ENCODE data around the gene MSH3. TPM values are rescaled to one million over a fixed set of nuclear protein-coding genes. Genes with fewer than 3 reads are reported as not detected.
"Not testable (repeated sequence)": the region's sequence is repeated elsewhere in the genome, so short reads cannot be mapped to it uniquely, and the experiment has no call there.

MSH3 gene
- total RNA-seq, 2 experiments from 2014 or later = 21.7 to 22.4 TPM

DNA sequence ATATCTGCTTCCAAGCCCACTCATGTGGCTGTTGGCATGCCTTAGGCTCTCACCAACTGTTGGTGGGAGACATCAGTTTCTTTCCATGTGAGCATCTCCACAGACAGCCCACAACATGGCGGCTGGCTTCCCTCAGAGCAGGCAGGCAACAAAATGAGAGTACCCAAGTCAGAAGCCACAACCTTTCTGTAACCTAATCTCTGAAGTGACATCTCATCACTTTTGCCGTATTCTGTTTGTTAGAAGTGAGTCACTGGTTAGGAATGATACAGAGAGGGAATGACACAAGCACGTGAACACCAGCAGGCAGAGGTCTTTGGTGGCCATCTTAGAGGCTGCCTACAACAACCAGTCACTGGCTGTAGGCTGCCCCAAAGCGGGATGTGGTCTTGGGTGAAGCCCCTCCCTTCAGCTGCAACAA is 217.1 kb downstream of the MSH3 start:
- ChIA-PET CTCF (no interaction called here), POLR2A (no interaction called here)

DNA sequence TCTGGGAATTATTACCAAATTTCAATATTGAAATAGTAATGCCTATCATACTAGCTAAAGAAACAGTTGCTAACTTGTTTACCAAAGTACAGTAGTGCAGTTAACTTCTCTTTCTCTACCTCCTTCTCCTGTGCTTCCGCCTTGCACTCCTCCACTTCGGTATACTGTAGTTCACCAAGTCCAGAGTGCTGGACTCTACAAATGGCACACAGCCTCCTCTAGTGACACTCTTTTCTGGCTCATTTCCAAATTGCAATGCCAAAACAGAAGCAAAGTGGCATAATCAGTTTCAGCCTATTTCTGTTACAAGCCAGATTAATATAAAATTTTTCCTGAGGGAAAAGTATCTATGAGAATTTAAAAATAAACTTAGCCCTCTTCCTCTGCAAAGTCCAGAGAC is 219.7 kb downstream of the MSH3 start:
- POLR2A ChIA-PET = no interaction called here
- CTCF ChIA-PET = no interaction called here

DNA sequence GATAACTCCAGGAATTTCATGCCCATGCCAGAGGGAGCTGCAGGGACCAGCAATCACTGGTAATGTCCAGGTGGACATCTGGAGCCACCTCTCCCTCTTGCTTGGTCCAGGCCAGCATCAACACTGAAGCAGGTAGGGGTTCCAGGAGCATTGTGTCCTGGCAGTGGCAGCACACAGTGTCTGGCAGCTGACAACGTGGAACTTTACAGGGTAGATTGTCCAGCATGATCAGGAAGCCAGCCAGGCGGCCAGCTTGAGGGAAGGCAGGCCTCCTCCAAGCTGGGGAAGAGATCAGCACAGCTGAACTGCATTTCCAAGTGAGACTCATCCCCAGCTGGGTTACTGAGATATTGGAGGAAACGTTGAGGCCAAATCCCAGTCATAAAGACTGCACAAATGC is 223.1 kb downstream of the MSH3 start:
- ChIA-PET POLR2A (no interaction called here), CTCF (interaction anchor here (1.5 kb wide), 1 partner anchor 12 kb away, joined by 3 read pairs; no protein-coding TSS in a partner anchor)

DNA sequence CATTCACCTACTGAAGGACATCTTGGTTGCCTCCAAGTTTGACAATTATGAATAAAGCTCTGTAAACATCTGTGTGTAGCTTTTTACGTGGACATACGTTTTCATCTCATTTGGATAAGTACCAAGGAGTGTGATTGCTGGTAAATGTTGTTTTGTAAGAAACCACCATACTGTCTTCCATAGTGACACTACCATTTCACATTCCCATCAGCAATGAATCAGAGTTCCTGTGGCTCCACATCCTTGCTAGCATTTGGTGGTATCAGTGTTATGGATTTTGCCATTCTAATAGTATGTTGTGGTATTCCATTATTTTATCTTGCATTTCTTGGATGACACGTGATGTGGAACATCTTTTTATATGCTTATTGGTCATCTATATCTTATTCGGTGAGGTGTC is 227.3 kb downstream of the MSH3 start:
- ChIA-PET CTCF (no interaction called here), POLR2A (no interaction called here)

DNA sequence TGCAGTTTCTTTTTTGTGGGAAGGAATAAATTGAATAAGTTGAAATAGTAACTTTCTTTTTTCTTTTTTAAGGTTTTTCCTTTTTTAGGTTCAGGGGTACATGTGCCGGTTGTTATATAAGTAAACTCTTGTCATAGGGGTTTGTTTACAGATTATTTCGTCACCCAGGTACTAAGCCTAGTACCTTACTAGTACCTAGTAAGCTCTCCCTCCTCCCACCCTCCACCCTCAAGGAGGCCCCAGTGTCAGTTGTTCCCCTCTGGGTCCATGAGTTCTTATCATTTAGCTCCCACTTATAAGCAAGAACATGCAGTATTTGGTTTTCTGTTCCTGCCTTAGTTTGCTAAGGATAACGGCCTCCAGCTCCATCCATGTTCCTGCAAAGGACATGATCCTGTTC is 228.9 kb downstream of the MSH3 start:
- CTCF ChIA-PET = not testable (repeated sequence)
- POLR2A ChIA-PET = interaction anchor here (1.1 kb wide), 1 partner anchor 17 kb away, joined by 3 read pairs; no protein-coding TSS in a partner anchor

DNA sequence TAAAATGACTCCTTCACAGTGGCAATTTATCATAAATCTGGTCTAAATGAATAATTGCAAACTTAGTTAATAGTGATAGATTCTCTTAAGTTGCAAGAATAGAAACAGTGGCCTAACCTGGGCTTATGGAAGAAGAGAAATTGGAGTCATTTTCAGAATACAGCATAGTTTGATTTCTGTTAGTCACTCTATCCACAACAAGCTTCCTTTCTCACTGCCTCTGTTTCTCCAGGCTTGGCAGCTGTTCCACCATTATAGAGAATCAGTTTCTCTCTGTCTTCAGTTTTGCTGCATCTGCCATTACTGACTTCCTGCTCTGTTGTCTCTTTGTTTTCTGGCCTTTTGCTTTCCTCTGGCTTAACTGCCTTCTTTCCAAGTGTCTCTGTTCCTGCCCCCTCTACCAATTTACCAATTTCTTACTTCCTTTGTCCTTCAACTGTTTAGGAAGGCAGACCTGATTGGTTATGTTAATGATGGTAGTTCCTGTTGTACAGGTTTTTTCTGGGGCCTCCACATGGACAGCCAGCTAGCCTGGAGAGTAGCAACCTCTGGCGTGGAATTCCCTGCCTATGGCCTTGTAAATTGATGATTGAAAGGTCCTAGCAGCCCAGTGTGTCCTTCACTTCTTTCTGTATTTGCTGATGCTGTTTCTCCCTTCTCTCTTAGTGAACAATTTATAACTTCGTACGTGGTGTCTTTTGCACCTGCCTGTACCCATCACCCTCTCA is 229.8 kb downstream of the MSH3 start:
- ChIA-PET POLR2A (interaction anchor here (0.6 to 1.1 kb wide), 2 partner anchors 18 to 763 kb away, joined by 3 read pairs; no protein-coding TSS in a partner anchor), CTCF (no interaction called here)

DNA sequence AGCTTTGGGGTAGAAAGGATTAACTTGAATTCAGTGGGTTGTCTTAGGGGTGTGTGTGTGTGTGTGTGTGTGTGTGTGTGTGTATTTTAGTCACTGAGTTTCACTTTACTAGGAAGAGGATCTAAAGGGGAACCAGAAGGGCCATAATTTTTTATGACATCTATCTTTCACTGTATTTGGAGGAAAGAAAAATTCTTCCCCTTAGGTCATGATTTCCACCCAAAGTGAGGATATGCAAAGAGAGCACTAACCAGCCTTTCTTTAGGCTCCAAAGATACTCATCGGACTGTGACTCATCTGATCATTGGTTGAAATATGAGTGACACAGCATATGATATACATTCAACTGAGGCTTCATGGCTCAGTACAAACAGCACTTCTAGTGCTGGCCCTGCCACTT is 230.5 kb downstream of the MSH3 start:
- CTCF ChIA-PET = no interaction called here
- POLR2A ChIA-PET = no interaction called here

DNA sequence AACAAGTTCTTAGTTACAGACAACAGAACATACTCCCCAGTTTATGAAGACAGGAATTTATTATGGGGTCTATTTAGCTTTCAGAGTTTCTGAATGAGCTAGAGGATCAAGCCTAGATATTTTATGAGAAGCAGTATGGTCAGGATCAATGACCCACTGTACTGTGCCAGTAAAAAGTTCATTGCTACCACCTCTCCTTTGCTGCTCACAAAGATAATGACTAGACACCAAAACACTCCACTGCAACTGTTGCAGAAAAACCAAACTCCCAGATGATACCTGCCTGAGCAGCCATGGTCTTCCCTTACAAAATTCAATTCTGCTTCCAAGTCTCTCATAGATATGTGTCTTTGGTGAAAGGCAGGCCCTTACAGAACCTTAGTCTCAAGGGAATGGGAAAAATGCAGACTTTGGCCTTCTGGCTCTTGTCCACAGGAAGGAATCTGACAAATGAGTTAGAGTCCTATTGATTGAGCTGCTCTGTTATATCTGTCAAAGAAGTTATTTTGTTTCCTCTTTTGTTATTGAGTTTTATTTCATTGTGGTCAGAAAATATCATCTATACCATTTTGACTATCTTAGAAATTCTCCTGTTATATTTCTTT is 231.0 kb downstream of the MSH3 start:
- ChIA-PET CTCF (no interaction called here), POLR2A (no interaction called here)

DNA sequence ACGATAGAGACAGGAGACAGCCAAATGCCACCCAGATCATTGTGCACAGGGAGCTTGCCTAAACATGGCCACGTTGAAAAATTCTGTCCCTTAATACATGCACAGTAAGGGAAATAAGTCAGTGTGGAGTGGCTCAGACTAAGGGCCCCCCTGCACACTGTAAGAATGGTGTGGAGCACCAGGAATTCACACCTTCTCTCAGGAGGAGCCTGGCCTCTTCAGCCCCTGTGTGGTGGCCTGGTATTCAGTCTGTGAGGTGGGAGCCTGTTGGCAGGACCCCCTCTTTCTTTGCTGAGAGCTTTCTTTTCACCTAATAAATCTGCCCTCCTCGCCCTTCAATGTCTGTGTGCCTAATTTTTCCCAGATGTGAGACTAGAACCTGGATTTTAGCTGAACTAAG is 239.6 kb downstream of the MSH3 start:
- CTCF ChIA-PET = no interaction called here

DNA sequence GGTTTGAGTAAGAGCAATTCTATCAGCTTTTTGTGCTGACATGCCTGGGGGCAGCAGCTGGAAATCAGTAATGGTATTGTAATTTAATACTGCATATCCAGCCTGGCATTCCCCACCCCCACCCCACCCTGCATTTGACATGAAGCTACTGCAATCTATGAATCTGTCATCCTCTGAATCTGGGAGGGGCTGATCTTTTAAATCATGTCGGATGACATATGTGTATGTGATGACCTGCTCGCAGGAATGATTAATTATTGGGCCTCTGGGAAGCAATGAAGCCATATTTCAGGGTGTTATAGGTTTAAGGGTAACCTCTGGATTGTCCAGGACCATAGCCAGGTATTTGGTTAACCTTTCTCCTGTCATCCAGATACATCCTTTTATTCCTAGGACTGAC is 241.1 kb downstream of the MSH3 start:
- CTCF ChIA-PET = interaction anchor here (0.7 kb wide), 1 partner anchor 900 kb away, joined by 3 read pairs; no protein-coding TSS in a partner anchor
- POLR2A ChIA-PET = no interaction called here

More for the DNA sequence above, 239.6 kb downstream of the MSH3 start:
- POLR2A ChIA-PET = no interaction called here

DNA sequence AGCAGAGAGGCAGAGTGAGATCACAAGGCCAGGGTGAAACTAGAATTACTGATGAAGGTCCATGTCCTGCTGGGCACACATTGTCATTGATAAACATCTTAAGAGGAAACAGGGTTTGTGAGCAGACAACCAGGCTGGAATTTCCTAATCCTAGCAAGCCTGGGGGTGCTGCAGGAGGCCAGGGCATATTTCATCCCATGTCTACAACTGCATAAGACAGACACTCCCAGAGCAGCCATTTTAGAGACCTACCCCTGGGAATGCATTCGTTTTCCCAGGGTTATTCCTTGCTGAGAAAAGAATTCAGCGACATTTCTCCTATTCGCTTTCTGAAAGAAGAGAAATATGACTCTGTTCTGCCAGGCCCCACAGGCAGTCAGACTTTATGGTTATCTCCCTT is 248.2 kb downstream of the MSH3 start:
- POLR2A ChIA-PET = not testable (repeated sequence)

DNA sequence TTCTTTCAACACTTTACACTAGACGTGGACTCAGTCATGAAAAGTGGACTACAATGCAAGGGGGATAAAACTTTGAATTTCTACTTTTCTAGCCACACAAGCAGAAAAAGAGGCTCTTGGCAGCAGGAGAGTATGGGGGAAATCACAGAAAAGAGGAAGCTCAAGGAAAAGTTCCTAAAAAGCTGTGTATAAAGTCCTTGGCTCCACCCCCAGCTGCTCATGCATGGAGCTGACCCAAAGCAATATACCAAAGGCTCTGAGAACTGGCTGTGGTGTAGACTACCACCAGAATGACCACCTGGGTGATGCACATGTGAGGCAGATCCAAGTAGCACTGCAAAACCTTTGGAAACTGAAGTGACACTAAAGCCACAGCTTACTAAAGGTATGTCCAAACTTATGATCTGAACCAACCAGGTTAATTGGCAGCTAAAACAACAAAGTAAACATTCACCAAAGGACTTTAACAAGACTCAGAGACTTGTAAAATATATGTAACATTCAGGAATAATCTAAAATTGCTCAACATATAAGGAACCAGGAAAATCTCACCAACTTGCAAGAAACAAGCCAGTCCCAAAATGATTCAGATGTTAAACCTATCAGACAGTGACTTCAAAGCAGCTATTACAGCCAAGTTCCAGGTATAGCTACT is 250.2 kb downstream of the MSH3 start:
- ChIA-PET POLR2A (no interaction called here), CTCF (no interaction called here)

More for the DNA sequence above, 248.2 kb downstream of the MSH3 start:
- CTCF ChIA-PET = not testable (repeated sequence)

DNA sequence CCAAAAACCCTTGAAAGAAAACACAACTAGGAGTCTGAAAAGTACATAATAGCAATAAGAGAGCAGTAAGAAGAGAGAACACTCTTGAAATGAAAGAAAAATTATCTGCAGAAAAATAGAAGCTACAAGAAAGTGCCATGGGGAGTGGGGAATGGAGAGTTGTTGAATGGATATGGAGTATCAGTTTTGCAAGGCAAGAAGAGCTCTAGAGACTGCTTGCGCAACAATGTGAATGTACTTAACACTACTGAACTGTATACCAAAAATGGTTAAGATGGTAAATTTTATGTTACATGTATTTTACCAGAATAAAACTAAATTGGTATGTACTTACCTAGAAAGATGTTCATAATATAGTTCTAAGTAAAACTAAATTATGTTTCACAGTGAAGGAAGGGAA is 251.0 kb downstream of the MSH3 start:
- CTCF ChIA-PET = no interaction called here

DNA sequence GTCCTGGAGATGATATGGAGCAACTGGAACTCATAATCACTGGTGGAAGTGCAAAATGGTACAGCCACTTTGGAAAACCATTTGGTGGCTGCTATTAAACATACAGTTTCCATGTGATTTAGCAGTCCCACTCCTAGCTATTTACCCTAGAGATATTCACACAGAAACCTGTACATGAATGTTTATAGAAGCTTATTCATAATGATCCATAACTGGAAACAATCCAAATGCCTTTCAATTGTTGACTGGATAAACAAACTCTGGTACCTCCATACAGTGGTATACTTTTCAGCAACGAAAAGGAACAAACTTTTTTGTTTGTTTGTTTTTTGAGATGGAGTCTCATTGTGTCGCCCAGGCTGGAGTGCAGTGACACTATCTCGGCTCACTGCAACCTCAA is 258.0 kb downstream of the MSH3 start:
- POLR2A ChIA-PET = no interaction called here
- CTCF ChIA-PET = no interaction called here

More for the DNA sequence above, 251.0 kb downstream of the MSH3 start:
- POLR2A ChIA-PET = no interaction called here

DNA sequence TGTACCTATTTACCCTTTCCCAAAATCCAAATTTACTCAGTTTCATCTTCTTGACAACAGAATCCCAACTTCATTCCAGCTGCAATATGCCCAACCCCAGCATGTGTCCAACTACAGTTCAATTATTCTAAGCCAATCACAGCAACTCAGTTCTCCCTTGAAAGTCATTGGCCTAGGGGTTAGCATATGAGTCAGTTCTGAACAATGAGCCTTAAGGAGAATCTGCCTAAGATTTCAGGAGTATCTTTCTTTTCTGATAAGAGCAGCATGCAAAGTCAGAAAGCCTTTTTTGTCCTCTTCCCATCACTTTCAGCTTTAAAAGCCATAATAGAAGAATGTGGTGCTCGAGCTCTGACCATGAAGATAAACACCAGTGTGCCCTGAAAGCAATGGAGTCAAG is 261.3 kb downstream of the MSH3 start:
- ChIA-PET POLR2A (no interaction called here), CTCF (no interaction called here)

DNA sequence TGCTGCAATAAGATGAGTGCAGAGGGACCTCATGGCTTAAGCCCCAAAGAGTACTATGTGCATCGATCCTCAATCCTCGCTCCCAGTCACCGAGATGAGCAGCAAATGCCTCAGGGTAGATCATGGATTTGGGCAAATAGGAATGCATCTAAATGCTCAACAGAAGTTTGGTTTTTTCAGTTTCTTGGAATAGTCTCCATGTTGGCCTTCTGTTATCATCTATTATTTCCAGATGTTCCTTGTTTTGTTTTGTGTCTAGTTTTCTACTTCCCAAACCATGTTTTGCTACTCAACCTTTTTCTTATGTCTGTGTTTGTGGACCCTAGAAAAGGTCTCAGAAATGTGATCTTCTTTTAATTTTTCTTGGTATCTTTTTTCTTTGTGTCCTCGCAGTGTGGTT is 262.2 kb downstream of the MSH3 start:
- ChIA-PET CTCF (interaction anchor here (1.2 kb wide), 1 partner anchor 12 kb away, joined by 3 read pairs; no protein-coding TSS in a partner anchor), POLR2A (no interaction called here)

DNA sequence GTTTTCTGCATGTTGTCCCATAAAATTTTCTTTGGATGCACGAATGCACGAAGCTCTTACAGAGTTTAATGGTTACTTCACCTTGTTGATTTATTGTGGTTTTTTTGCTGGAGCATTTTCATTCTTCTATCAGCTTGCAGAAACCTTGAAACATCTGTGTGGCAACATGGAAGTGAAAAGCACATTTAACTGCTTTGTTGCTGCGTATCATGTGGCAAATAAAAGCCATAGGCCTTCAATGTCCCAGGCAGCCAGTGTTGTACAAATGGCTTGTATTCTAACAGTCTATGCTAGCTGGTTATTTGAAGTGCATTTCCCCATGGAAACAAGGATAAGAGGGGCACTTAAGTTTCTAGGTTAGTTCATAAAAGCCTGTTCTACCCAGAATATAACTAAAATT is 263.2 kb downstream of the MSH3 start:
- POLR2A ChIA-PET = no interaction called here
- CTCF ChIA-PET = interaction anchor here (1.2 kb wide), 1 partner anchor 11 kb away, joined by 3 read pairs; no protein-coding TSS in a partner anchor

DNA sequence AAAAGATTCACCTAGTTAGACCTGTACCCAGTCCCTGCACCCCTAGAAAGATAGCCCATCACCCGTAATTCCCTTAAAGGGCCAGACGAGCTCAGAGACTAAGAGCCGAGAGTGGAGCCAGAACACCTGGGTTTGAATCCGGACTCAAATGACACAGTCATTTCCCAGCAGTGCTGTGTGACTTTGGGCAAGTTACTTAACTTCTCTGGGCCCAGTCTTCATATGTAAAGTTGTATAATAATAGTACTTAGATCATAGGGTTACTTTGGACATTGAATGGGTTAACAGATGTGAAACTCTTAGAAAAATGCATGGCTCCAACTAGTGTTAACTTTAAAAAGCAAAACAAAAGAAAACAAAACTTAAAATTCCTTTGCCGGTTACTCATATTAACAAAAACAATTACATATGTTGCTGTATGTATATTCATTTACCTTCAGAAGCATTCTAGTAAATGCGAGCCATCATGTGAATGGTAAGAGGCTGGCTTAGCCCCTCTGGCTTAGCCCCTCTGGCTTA is 265.3 kb downstream of the MSH3 start:
- POLR2A ChIA-PET = no interaction called here

DNA sequence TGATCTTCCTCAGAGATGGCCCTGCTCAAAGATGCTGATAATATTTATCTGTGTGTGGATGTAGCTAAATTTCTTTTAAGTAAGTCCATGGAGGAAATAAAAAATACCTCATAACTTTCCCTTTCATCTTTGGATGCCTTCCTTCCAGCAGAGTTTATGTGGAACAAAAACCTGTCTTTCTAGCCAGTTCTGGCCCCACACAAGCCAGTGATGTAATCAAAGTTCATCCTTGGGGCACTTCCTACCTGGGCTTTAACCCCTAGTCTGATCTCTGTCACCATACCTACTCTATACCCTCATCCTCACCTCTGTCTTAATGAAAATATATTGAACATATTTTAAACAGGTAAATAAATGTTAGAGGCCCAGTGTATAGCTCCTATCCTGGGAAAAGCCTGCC is 265.9 kb downstream of the MSH3 start:
- ChIA-PET POLR2A (no interaction called here), CTCF (interaction anchor here (0.6 kb wide), 1 partner anchor 132 kb away, joined by 3 read pairs; no protein-coding TSS in a partner anchor)

More for the DNA sequence above, 265.3 kb downstream of the MSH3 start:
- CTCF ChIA-PET = interaction anchor here (0.6 kb wide), 1 partner anchor 131 kb away, joined by 3 read pairs; no protein-coding TSS in a partner anchor

DNA sequence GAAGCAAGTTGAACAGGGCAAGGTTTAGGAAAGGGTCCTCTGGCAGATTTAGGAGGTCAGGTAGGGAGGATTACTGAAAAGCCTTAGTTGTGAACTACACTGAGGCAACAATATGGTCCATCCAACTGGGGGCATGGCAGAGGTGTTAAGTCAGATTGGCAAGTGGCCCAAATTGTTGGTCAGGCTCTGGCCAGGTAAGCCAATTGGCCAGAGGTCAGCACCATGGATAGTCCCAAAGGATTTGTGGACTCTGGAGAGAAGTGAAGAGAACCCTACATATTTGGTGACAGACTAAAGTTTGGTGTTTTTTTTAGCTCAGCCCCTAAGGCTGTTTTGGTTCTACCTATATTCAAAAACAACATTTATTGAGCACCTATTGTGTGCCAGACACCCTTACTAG is 266.6 kb downstream of the MSH3 start:
- CTCF ChIA-PET = no interaction called here
- POLR2A ChIA-PET = interaction anchor here (0.6 kb wide), 1 partner anchor 80 kb away, joined by 5 read pairs; no protein-coding TSS in a partner anchor

DNA sequence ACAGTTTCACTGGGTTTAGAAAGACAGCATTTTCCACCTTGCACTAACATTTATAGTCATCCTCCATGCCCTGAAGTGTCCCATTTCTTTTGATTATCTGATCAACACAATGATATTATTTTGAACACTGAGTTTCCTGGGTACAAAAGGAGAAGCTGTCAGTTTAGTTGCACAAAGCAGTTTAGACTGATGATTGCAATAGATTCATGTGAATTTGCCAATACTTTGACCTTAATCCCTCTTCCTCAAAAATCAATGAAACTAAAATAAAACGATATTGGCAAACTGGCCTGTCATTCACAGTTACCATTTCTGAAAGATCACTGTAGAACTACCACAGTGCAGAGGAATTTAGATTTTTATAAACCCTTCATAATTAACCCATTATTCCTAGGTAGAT is 271.5 kb downstream of the MSH3 start:
- POLR2A ChIA-PET = no interaction called here
- CTCF ChIA-PET = no interaction called here
